NCI-H82 (cell line): ENCODE data around the gene MPPED1.
A peak's percentile ranks its signal among the peaks of the same experiment; 100 is the strongest.

Experiments
- DNase-seq: peaks from one replicate; lab custom pipeline; 2025; lab: John Stamatoyannopoulos, UW

The MPPED1 gene, protein sequence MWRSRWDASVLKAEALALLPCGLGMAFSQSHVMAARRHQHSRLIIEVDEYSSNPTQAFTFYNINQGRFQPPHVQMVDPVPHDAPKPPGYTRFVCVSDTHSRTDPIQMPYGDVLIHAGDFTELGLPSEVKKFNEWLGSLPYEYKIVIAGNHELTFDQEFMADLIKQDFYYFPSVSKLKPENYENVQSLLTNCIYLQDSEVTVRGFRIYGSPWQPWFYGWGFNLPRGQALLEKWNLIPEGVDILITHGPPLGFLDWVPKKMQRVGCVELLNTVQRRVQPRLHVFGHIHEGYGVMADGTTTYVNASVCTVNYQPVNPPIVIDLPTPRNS

GRCh38 chr22:43411869-43412807 lies at the start of gene MPPED1:
Gene MPPED1, plus strand, starts transcription at chr22:43412014. Its CDS starts 12,972 bp downstream, at chr22:43424986.
- DNase-seq: no peak

- DNase-seq: no peak
These were observed 48.3 kb upstream of the MPPED1 start for GRCh38 chr22:43363315-43364168.

DNA sequence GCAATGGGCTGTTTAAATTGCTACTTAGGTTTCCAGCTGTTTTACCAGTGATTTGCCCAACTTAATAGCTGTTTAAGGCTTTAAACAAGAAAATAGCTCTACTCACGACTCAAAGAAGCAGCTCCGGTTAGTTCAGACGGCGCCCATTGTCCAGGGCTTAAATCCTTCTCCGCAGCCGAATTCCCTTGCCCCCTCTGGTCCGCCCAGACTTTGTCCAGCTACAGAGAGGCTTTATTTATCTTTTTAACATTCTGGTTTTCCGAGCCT lies 47.7 kb upstream of the MPPED1 start:
- no peak for DNase-seq

GRCh38 chr22:43365715-43366440 lies 45.9 kb upstream of the MPPED1 start:
- DNase-seq: no peak

- no peak for DNase-seq
These were observed 41.8 kb upstream of the MPPED1 start for GRCh38 chr22:43370036-43370435.

GRCh38 chr22:43375951-43376455 lies 35.8 kb upstream of the MPPED1 start:
- no peak for DNase-seq

- DNase-seq: no peak
These were observed 34.9 kb upstream of the MPPED1 start for GRCh38 chr22:43376765-43377547.

- DNase-seq: no peak
These were observed 34.3 kb upstream of the MPPED1 start for GRCh38 chr22:43377548-43377895.

- no peak for DNase-seq
These were observed 33.7 kb upstream of the MPPED1 start for GRCh38 chr22:43377896-43378704.

- DNase-seq: no peak
These were observed 30.1 kb upstream of the MPPED1 start for GRCh38 chr22:43381693-43382092.

GRCh38 chr22:43384863-43385262 lies 27.0 kb upstream of the MPPED1 start:
- DNase-seq: no peak

- DNase-seq: peak; percentile 71
These were observed 25.8 kb upstream of the MPPED1 start for GRCh38 chr22:43385770-43386641.

DNA sequence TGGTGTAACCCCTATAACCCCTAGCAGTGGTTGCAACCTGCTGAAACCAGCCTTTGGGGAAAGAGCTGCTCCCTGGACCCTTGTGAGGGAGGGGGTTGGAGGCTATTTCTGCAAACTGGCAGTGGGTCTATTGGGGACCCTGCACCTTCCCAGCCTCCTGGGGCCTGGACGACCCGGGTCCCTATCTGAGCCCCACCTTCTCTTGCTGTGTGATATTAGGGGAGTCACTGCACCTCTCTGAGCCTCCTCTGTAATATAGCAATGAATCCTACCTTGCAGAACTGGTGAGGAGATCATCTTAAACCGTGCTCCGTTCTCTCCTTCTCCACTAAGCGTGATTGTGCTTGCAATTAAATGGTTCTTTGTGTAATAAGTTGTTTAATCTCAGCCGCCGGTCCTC lies 24.0 kb upstream of the MPPED1 start:
- DNase-seq: no peak

- peak; percentile 73 for DNase-seq
These were observed 23.4 kb upstream of the MPPED1 start for GRCh38 chr22:43388420-43388851.

- DNase-seq: peak; percentile 77
These were observed 22.5 kb upstream of the MPPED1 start for GRCh38 chr22:43389227-43389836.

- no peak for DNase-seq
These were observed 21.6 kb upstream of the MPPED1 start for GRCh38 chr22:43390166-43390565.

- no peak for DNase-seq
These were observed 20.9 kb upstream of the MPPED1 start for GRCh38 chr22:43390872-43391271.

DNA sequence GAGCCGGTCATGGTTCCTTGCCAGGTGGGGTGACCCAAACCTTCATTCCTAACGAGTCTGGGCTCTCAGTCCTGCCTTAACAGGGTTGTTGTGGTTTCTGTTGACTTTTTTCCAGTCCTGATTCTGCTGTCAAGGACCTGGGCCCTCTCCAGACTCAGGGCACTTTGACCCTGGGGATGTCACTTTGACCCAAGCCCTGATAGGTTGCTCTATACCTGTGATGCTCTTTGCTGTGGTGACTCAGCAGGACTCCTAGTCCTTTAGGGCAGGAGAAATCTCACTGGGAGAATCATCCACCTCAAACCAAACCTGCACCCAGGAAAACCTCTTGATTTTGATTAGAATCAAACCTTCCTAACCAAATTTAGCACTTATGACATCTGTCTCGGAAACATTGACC lies 20.5 kb upstream of the MPPED1 start:
- no peak for DNase-seq
